Panc1 (cell line): Measurements from ENCODE around the gene GOSR1.

ENCODE experiments used
- CTCF ChIP-seq: fragments of 450-650 bp; IDR thresholded peaks from 2 replicates; pipeline ENCODE4 v1.5.1; 2017; ENCODE audit warnings: mild to moderate bottlenecking
- POLR2AphosphoS5 ChIP-seq: IDR thresholded peaks from 2 replicates; pipeline ENCODE4 v1.6.1; 2012; ENCODE audit warnings: mild to moderate bottlenecking, low read depth, low read length, moderate library complexity
- TCF7L2 ChIP-seq: IDR thresholded peaks from 2 replicates; pipeline ENCODE4 v1.6.1; 2011; ENCODE audit warnings: mild to moderate bottlenecking, low read depth, low read length, inconsistent platforms

GRCh38 chr17:30549864-30550511 is 72.8 kb downstream of the GOSR1 start:
- no peak for TF ChIP-seq TCF7L2
- no peak for TF ChIP-seq CTCF
- no peak for TF ChIP-seq POLR2AphosphoS5
